Progenitor cell of endocrine pancreas (in vitro differentiated cells): ENCODE data around the gene STAG1. TPM values are rescaled to one million over a fixed set of nuclear protein-coding genes. Genes with fewer than 3 reads are reported as not detected.
"Not testable (repeated sequence)": the region's sequence is repeated elsewhere in the genome, so short reads cannot be mapped to it uniquely, and the experiment has no call there.

Source experiments
- DNase-seq: peaks from one replicate; pipeline ENCODE4 v3.0.0; 2021; ENCODE audit warnings: low spot score; ENCODE audit not compliant: unreplicated experiment
- H3K27ac Mint-ChIP-seq: 2 replicates; pipeline ENCODE4 v1.8.0; 2021; ENCODE audit warnings: mild to moderate bottlenecking, moderate library complexity, mixed read lengths
- H3K27me3 Mint-ChIP-seq: 2 replicates; pipeline ENCODE4 v1.8.0; 2021; ENCODE audit warnings: mixed read lengths
- H3K36me3 Mint-ChIP-seq: 2 replicates; pipeline ENCODE4 v1.8.0; 2022; ENCODE audit warnings: mixed read lengths; ENCODE audit not compliant: insufficient read depth
- H3K4me1 Mint-ChIP-seq: 2 replicates; pipeline ENCODE4 v1.8.0; 2021; ENCODE audit warnings: low read depth, mixed read lengths
- H3K4me3 Mint-ChIP-seq: 2 replicates; pipeline ENCODE4 v1.8.0; 2021; ENCODE audit warnings: low read depth, mild to moderate bottlenecking, moderate library complexity, mixed read lengths
- H3K9me3 Mint-ChIP-seq: 2 replicates; pipeline ENCODE4 v1.8.0; 2021; ENCODE audit warnings: low read depth, mixed read lengths
- CTCF ChIP-seq: fragments of 200-600 bp; sonication (generic); IDR thresholded peaks from one replicate; pipeline ENCODE4 v1.5.0; 2021; ENCODE audit warnings: antibody characterized with exemption, mild to moderate bottlenecking; ENCODE audit not compliant: unreplicated experiment
- total RNA-seq: library from RNA; stranded (reverse); gene quantifications from 2 replicates; pipeline ENCODE4 v1.2.1, GENCODE V29; 2021

Gene STAG1
- total RNA-seq, 1 donor from 2014 or later: 46.4 TPM

- Mint-ChIP-seq H3K9me3 (peaks cover 16% of the 10 kb centered on the region), H3K4me1 (peaks cover 10% of the 10 kb centered on the region)
- not testable (repeated sequence) for H3K27me3 Mint-ChIP-seq, H3K27ac Mint-ChIP-seq, DNase-seq, H3K36me3 Mint-ChIP-seq, H3K4me3 Mint-ChIP-seq
- TF ChIP-seq CTCF: peak; percentile 53
Measured at GRCh38 chr3:136758160-136759102, 6.3 kb upstream of the STAG1 start.

- H3K27me3 Mint-ChIP-seq: no peaks in the 10 kb centered on the region
- no peak for DNase-seq
- H3K4me3 Mint-ChIP-seq: no peak overlapping the region
- H3K9me3 Mint-ChIP-seq: peaks cover 2% of the 10 kb centered on the region
- H3K4me1 Mint-ChIP-seq: peaks cover 24% of the 10 kb centered on the region
- H3K27ac Mint-ChIP-seq: peak overlapping the region; percentile 80
- TF ChIP-seq CTCF: no peak
- no peaks in the 10 kb centered on the region for H3K36me3 Mint-ChIP-seq
Measured at GRCh38 chr3:136755192-136755591, 3.0 kb upstream of the STAG1 start.

GRCh38 chr3:136753326-136753939 is 1.3 kb upstream of the STAG1 start:
- no peaks in the 10 kb centered on the region for H3K36me3 Mint-ChIP-seq
- H3K4me3 Mint-ChIP-seq: peak overlapping the region; percentile 88
- H3K4me1 Mint-ChIP-seq: peaks cover 38% of the 10 kb centered on the region
- peaks cover 2% of the 10 kb centered on the region for H3K9me3 Mint-ChIP-seq
- no peaks in the 10 kb centered on the region for H3K27me3 Mint-ChIP-seq
- no peak for TF ChIP-seq CTCF
- H3K27ac Mint-ChIP-seq: peak overlapping the region; percentile 91
- no peak for DNase-seq

GRCh38 chr3:136752422-136753325 is 496 bp upstream of the STAG1 start:
- TF ChIP-seq CTCF: peak; percentile 11
- H3K36me3 Mint-ChIP-seq: no peaks in the 10 kb centered on the region
- H3K4me3 Mint-ChIP-seq: peak overlapping the region; percentile 88
- peak; percentile 100 for DNase-seq
- H3K9me3 Mint-ChIP-seq: no peaks in the 10 kb centered on the region
- H3K27me3 Mint-ChIP-seq: no peaks in the 10 kb centered on the region
- H3K27ac Mint-ChIP-seq: peak overlapping the region; percentile 99
- H3K4me1 Mint-ChIP-seq: peaks cover 38% of the 10 kb centered on the region
